Tibial nerve (tissue), 4 donors: ENCODE measurements around the gene BYSL. TPM values are rescaled to one million over a fixed set of nuclear protein-coding genes. Genes with fewer than 3 reads are reported as not detected.

Experiments
- DNase-seq, 2 donors: peaks; one replicate each; pipeline ENCODE4 v3.0.0-alpha.2; 2019; ENCODE audit warnings: low spot score in 2 of 2
- H3K27ac ChIP-seq, 4 donors: fragments of 200-600 bp; sonication (generic) in 3 of 4; one replicate each; pipeline ENCODE4 v1.5.1; 2017 to 2019; ENCODE audit warnings: mild to moderate bottlenecking in 1 of 4
- H3K27me3 ChIP-seq, 2 donors: fragments of 200-600 bp; sonication (generic) in 1 of 2; one replicate each; pipeline versions ENCODE4 v1.5.1 to v1.6.0; 2017 to 2019
- H3K36me3 ChIP-seq, 3 donors: fragments of 200-600 bp; sonication (generic); one replicate each; pipeline ENCODE4 v1.5.1; 2018 to 2019
- H3K4me1 ChIP-seq, 4 donors: fragments of 200-600 bp; sonication (generic) in 3 of 4; one replicate each; pipeline ENCODE4 v1.5.1; 2017 to 2019
- H3K4me3 ChIP-seq, 4 donors: fragments of 200-600 bp; sonication (generic) in 3 of 4; one replicate each; pipeline ENCODE4 v1.5.1; 2017 to 2019; ENCODE audit warnings: mild to moderate bottlenecking in 1 of 4, moderate library complexity in 1 of 4
- H3K9me3 ChIP-seq, 4 donors: fragments of 200-600 bp; sonication (generic) in 3 of 4; one replicate each; pipeline ENCODE4 v1.5.1; 2017 to 2019
- CTCF ChIP-seq, 5 experiments: fragments of 200-600 bp in 3 of 5; fragments of 450-650 bp in 2 of 5; sonication (generic) in 3 of 5; IDR thresholded peaks; one replicate each; pipeline ENCODE4 v1.5.1; 2016 to 2019; ENCODE audit warnings: antibody characterized with exemption in 5 of 5, mild to moderate bottlenecking in 3 of 5, moderate library complexity in 2 of 5
- EP300 ChIP-seq, 2 donors: sonication (generic); formaldehyde crosslinking; IDR thresholded peaks; one replicate each; pipeline ENCODE4 v1.6.1; 2017; ENCODE audit warnings: antibody characterized with exemption in 2 of 2, mild to moderate bottlenecking in 1 of 2
- POLR2A ChIP-seq, 2 donors: fragments of 450-650 bp; IDR thresholded peaks; one replicate each; pipeline ENCODE4 v1.6.1; 2017; ENCODE audit warnings: antibody characterized with exemption in 2 of 2, mild to moderate bottlenecking in 2 of 2, moderate library complexity in 2 of 2
- WGBS, 2 donors: methylation state at CpG; one replicate each; pipeline ENCODE4 v1.1.5; 2018; 5-methylcytosine and 5-hydroxymethylcytosine counted together
- total RNA-seq, 4 donors: library from RNA; depleted of rRNA; stranded (reverse); fragments of >200 nt; gene quantifications; one replicate each; pipeline ENCODE4 v1.1.0, GENCODE V29; 2016

Gene BYSL
- total RNA-seq, 4 donors from 2014 or later: 9.2 to 13.3 (median 12.8) TPM

- Histone ChIP-seq H3K4me1 (peaks cover 0 to 29% (median 7%) of the 10 kb centered on the region in 4 donors), H3K4me3 (no peak overlapping the region), H3K9me3 (no peaks in the 10 kb centered on the region), H3K36me3 (peaks cover 0 to 4% (median 0%) of the 10 kb centered on the region in 3 donors), H3K27me3 (no peaks in the 10 kb centered on the region), H3K27ac (no peak overlapping the region)
- no peak for DNase-seq
- 40 to 56% methylated on average over 1 of the region's 1 CpG for WGBS, 2 donors
- TF ChIP-seq POLR2A (IDR thresholded peaks at IDR 0.05) (no peak), CTCF (IDR thresholded peaks at IDR 0.05) (no peak), EP300 (IDR thresholded peaks at IDR 0.05) (no peak)
Measured at GRCh38 chr6:41963371-41963770, 42.1 kb downstream of the BYSL start.

GRCh38 chr6:41964201-41964887 is 43.0 kb downstream of the BYSL start:
- Histone ChIP-seq H3K4me3 (no peak overlapping the region), H3K27ac (no peak overlapping the region), H3K27me3 (no peaks in the 10 kb centered on the region), H3K9me3 (no peaks in the 10 kb centered on the region), H3K36me3 (peaks cover 0 to 4% (median 0%) of the 10 kb centered on the region in 3 donors), H3K4me1 (peaks cover 0 to 29% (median 7%) of the 10 kb centered on the region in 4 donors)
- 69 to 77% methylated on average over 2 of the region's 2 CpGs for WGBS, 2 donors
- TF ChIP-seq EP300 (IDR thresholded peaks at IDR 0.05): no peak
- no peak for TF ChIP-seq CTCF (IDR thresholded peaks at IDR 0.05)
- no peak for TF ChIP-seq POLR2A (IDR thresholded peaks at IDR 0.05)
- no peak for DNase-seq

- 36 to 46% methylated on average over 11 of the region's 11 CpGs for WGBS, 2 donors
- Histone ChIP-seq H3K36me3 (peaks cover 0 to 3% (median 0%) of the 10 kb centered on the region in 3 donors), H3K4me3 (no peak overlapping the region), H3K27me3 (no peaks in the 10 kb centered on the region), H3K4me1 (peaks cover 0 to 35% (median 7%) of the 10 kb centered on the region in 4 donors), H3K27ac (no peak overlapping the region), H3K9me3 (no peaks in the 10 kb centered on the region)
- no peak for TF ChIP-seq CTCF (IDR thresholded peaks at IDR 0.05)
- TF ChIP-seq EP300 (IDR thresholded peaks at IDR 0.05): no peak
- no peak for TF ChIP-seq POLR2A (IDR thresholded peaks at IDR 0.05)
- DNase-seq: no peak
Measured at GRCh38 chr6:41965429-41966213, 44.3 kb downstream of the BYSL start.

- no peak overlapping the region for H3K27ac ChIP-seq
- TF ChIP-seq POLR2A (IDR thresholded peaks at IDR 0.05): no peak
- TF ChIP-seq CTCF (IDR thresholded peaks at IDR 0.05): no peak
- TF ChIP-seq EP300 (IDR thresholded peaks at IDR 0.05): no peak
- H3K4me3 ChIP-seq: no peak overlapping the region
- WGBS, 2 donors: 67 to 70% methylated on average over 5 of the region's 5 CpGs
- no peaks in the 10 kb centered on the region for H3K9me3 ChIP-seq
- H3K4me1 ChIP-seq: peaks cover 0 to 43% (median 7%) of the 10 kb centered on the region in 4 donors
- no peaks in the 10 kb centered on the region for H3K27me3 ChIP-seq
- no peaks in the 10 kb centered on the region for H3K36me3 ChIP-seq
- no peak for DNase-seq
Measured at GRCh38 chr6:41966214-41966920, 45.1 kb downstream of the BYSL start.
